IMR-90 (cell line): ENCODE results near the gene FBLN1. TPM values are rescaled to one million over a fixed set of nuclear protein-coding genes. Genes with fewer than 3 reads are reported as not detected.

Experiments
- ATAC-seq: fragments of 200-7000 bp; cut with Tn5 transposase; 2 replicates; pipeline ENCODE4 v1.9.1; 2020; ENCODE audit warnings: low read depth, mild to moderate bottlenecking, moderate library complexity
- BruUV-seq: library from RNA; stranded (reverse); fragments of 400-500 nt; replicated peaks from 2 replicates; lab custom pipeline; 2021; lab: Mats Ljungman, UMichigan
- CTCF ChIA-PET: fragments of 300-600 bp; formaldehyde crosslinking; extraction: SDS; loops from one replicate; lab custom pipeline; 2021; ENCODE audit warnings: antibody characterized with exemption; lab: Yijun Ruan, JAX
- POLR2A ChIA-PET: fragments of 300-600 bp; sonication (Branson Sonifier 250); formaldehyde crosslinking; loops from one replicate; lab custom pipeline; 2022; ENCODE audit warnings: antibody characterized with exemption; ENCODE audit not compliant: unreplicated experiment; lab: Charles Lee
- DNase-seq: peaks from one replicate; pipeline ENCODE4 v3.0.0; 2013
- H2AFZ ChIP-seq: replicated peaks from 2 replicates; pipeline ENCODE3; 2013; ENCODE audit warnings: low read length, mild to moderate bottlenecking; ENCODE audit not compliant: poor library complexity
- H2AK5ac ChIP-seq: 2 replicates; pipeline ENCODE4 v1.6.1; 2013; ENCODE audit warnings: low read depth, low read length, inconsistent platforms
- H2AK9ac ChIP-seq: replicated peaks from 2 replicates; pipeline ENCODE3; 2013; ENCODE audit warnings: mild to moderate bottlenecking, low read depth, low read length, moderate library complexity; ENCODE audit not compliant: poor library complexity
- H2BK120ac ChIP-seq: 2 replicates; pipeline ENCODE4 v1.6.1; 2013; ENCODE audit warnings: low read depth, low read length, inconsistent platforms
- H2BK15ac ChIP-seq: 3 replicates; pipeline ENCODE4 v1.6.1; 2013; ENCODE audit warnings: low read depth, low read length, inconsistent platforms
- H2BK20ac ChIP-seq: 2 replicates; pipeline ENCODE4 v1.6.1; 2013; ENCODE audit warnings: low read depth, mild to moderate bottlenecking, inconsistent platforms, low read length, moderate library complexity
- H2BK5ac ChIP-seq: 2 replicates; pipeline ENCODE4 v1.6.1; 2013; ENCODE audit warnings: mild to moderate bottlenecking, low read depth, low read length, inconsistent platforms; ENCODE audit not compliant: poor library complexity, severe bottlenecking
- H3K14ac ChIP-seq: replicated peaks from 2 replicates; pipeline ENCODE4 v1.6.1; 2013; ENCODE audit warnings: low read depth, low read length, inconsistent platforms
- H3K18ac ChIP-seq: 2 replicates; pipeline ENCODE4 v1.6.1; 2013; ENCODE audit warnings: low read depth, low read length, control low read depth
- H3K23ac ChIP-seq: 2 replicates; pipeline ENCODE4 v1.6.1; 2013; ENCODE audit warnings: low read depth, low read length, inconsistent platforms
- H3K27ac ChIP-seq: 2 replicates; pipeline ENCODE4 v1.5.1; 2013; ENCODE audit warnings: mild to moderate bottlenecking, control low read depth, low read length; ENCODE audit not compliant: insufficient read depth
- H3K27me3 ChIP-seq: 2 replicates; pipeline ENCODE4 v1.6.1; 2013; ENCODE audit warnings: low read length; ENCODE audit not compliant: control insufficient read depth, insufficient read depth
- H3K36me3 ChIP-seq: 2 replicates; pipeline ENCODE4 v1.6.1; 2013; ENCODE audit warnings: low read length, mixed read lengths; ENCODE audit not compliant: control insufficient read depth, insufficient read depth
- H3K4ac ChIP-seq: 2 replicates; pipeline ENCODE4 v1.6.1; 2013; ENCODE audit warnings: low read depth, low read length, inconsistent platforms
- H3K4me1 ChIP-seq: 2 replicates; pipeline ENCODE4 v1.6.1; 2013; ENCODE audit warnings: low read length, mixed read lengths; ENCODE audit not compliant: control insufficient read depth, insufficient read depth
- H3K4me2 ChIP-seq: 2 replicates; pipeline ENCODE4 v1.6.1; 2013; ENCODE audit warnings: low read depth, mild to moderate bottlenecking, control low read depth, low read length, moderate library complexity
- H3K4me3 ChIP-seq: 2 replicates; pipeline ENCODE4 v1.5.1; 2013; ENCODE audit warnings: low read depth, mild to moderate bottlenecking, control low read depth, low read length, moderate library complexity; ENCODE audit not compliant: insufficient read depth
- H3K56ac ChIP-seq: 2 replicates; pipeline ENCODE4 v1.6.1; 2013; ENCODE audit warnings: low read length, inconsistent platforms; ENCODE audit not compliant: insufficient read depth; ENCODE audit errors: extremely low read depth
- H3K79me1 ChIP-seq, 2 experiments: 2 replicates each; pipeline ENCODE4 v1.6.1; 2013; ENCODE audit warnings: low read length in 2 of 2, inconsistent platforms in 1 of 2, low read depth in 1 of 2
- H3K9ac ChIP-seq: 2 replicates; pipeline ENCODE4 v1.6.1; 2013; ENCODE audit warnings: low read depth, low read length, control low read depth
- H3K9me1 ChIP-seq: 2 replicates; pipeline ENCODE4 v1.6.1; 2013; ENCODE audit warnings: low read length, inconsistent platforms; ENCODE audit not compliant: insufficient read depth
- H3K9me3 ChIP-seq: 2 replicates; pipeline ENCODE4 v1.6.1; 2013; ENCODE audit warnings: low read length; ENCODE audit not compliant: control insufficient read depth, insufficient read depth
- H4K20me1 ChIP-seq: 2 replicates; pipeline ENCODE4 v1.6.1; 2013; ENCODE audit warnings: low read length, inconsistent platforms; ENCODE audit not compliant: insufficient read depth
- H4K5ac ChIP-seq: 2 replicates; pipeline ENCODE4 v1.6.1; 2013; ENCODE audit warnings: mild to moderate bottlenecking, low read depth, low read length, control low read depth
- H4K8ac ChIP-seq, 2 experiments: 2 replicates each; pipeline ENCODE4 v1.6.1; 2013; ENCODE audit warnings: low read depth in 2 of 2, low read length in 2 of 2, control low read depth in 1 of 2, inconsistent platforms in 1 of 2
- H4K91ac ChIP-seq: 2 replicates; pipeline ENCODE4 v1.6.1; 2013; ENCODE audit warnings: low read depth, low read length, inconsistent platforms; ENCODE audit not compliant: insufficient read depth
- CEBPB ChIP-seq: IDR thresholded peaks from 2 replicates; pipeline ENCODE4 v1.6.1; 2012; ENCODE audit warnings: low read depth, low read length, improper control_type of control experiment
- CHD1 ChIP-seq: IDR thresholded peaks from 2 replicates; pipeline ENCODE4 v1.6.1; 2012; ENCODE audit warnings: low read depth, low read length, improper control_type of control experiment
- CTCF ChIP-seq: conservative IDR thresholded peaks from 2 replicates; pipeline ENCODE4 v1.5.1; 2012; ENCODE audit warnings: mild to moderate bottlenecking, low read depth, low read length, improper control_type of control experiment
- ELK1 ChIP-seq: fragments of 150-350 bp; IDR thresholded peaks from 2 replicates; pipeline ENCODE4 v1.6.1; 2016; ENCODE audit warnings: low read depth, mild to moderate bottlenecking, low read length, moderate library complexity, borderline replicate concordance
- MAFK ChIP-seq: IDR thresholded peaks from 2 replicates; pipeline ENCODE4 v1.6.1; 2012; ENCODE audit warnings: low read depth, low read length, improper control_type of control experiment
- MXI1 ChIP-seq: IDR thresholded peaks from 2 replicates; pipeline ENCODE4 v1.6.1; 2012; ENCODE audit warnings: low read depth, mild to moderate bottlenecking, low read length, moderate library complexity, borderline replicate concordance
- NFE2L2 ChIP-seq: fragments of 150-350 bp; IDR thresholded peaks from 2 replicates; pipeline ENCODE4 v1.6.1; 2016; ENCODE audit warnings: low read depth, mild to moderate bottlenecking, low read length
- POLR2A ChIP-seq: IDR thresholded peaks from 2 replicates; pipeline ENCODE4 v1.6.1; 2012; ENCODE audit warnings: mild to moderate bottlenecking, low read depth, low read length
- RAD21 ChIP-seq: IDR thresholded peaks from 2 replicates; pipeline ENCODE4 v1.6.1; 2012; ENCODE audit warnings: low read length, improper control_type of control experiment
- RCOR1 ChIP-seq: IDR thresholded peaks from 2 replicates; pipeline ENCODE4 v1.6.1; 2012; ENCODE audit warnings: mild to moderate bottlenecking, low read length, improper control_type of control experiment; ENCODE audit not compliant: insufficient replicate concordance
- RFX5 ChIP-seq: IDR thresholded peaks from 2 replicates; pipeline ENCODE4 v1.8.0; 2012; ENCODE audit warnings: low read depth, mild to moderate bottlenecking, low read length, moderate library complexity
- USF2 ChIP-seq: fragments of 150-350 bp; IDR thresholded peaks from 2 replicates; pipeline ENCODE4 v1.6.1; 2017; ENCODE audit warnings: mild to moderate bottlenecking, antibody characterized with exemption, low read length, low read depth
- WGBS, 2 experiments: methylation state at CpG; one replicate each; pipeline versions ENCODE4 v1.1.5 to v1.1.7; 2013; ENCODE audit warnings: missing lambda C conversion rate in 2 of 2; ENCODE audit not compliant: insufficient read length in 1 of 2; ENCODE audit errors: extremely low coverage in 2 of 2; 5-methylcytosine and 5-hydroxymethylcytosine counted together
- dilution Hi-C: fragments of 300-500 bp; cut with HindIII; formaldehyde crosslinking; loops from one replicate; pipeline ENCODE4 v1.14.3; 2018; ENCODE audit warnings: low sequenced_read_pairs; ENCODE audit not compliant: unreplicated experiment
- in situ Hi-C: fragments of 300-500 bp; cut with MboI; formaldehyde crosslinking; loops from 3 replicates; pipeline ENCODE4 v1.14.3; 2019; ENCODE audit warnings: low sequenced_read_pairs, inconsistent platforms, mixed read lengths
- intact Hi-C: fragments of 100-400 bp; cut with micrococcal nuclease; formaldehyde crosslinking; loops from 2 replicates; pipeline ENCODE4 v1.10.0; 2022
- polyA plus RNA-seq, 3 experiments: library from polyadenylated mRNA; depleted of rRNA; stranded (reverse); fragments of >200 nt; gene quantifications; 2 replicates each; pipeline ENCODE4 v1.2.3, GENCODE V29; 2012; ENCODE audit warnings: low replicate concordance in 1 of 3
- total RNA-seq: library from RNA; depleted of rRNA; stranded (reverse); fragments of >200 nt; gene quantifications from 2 replicates; pipeline ENCODE4 v1.2.3, GENCODE V29; 2012

FBLN1 gene
- total and polyA plus RNA-seq, 2 of the 4 experiments (the other 2 are of a cell fraction), result 11.3 to 87.9 TPM

GRCh38 chr22:45640941-45641621 is 138.4 kb downstream of the FBLN1 start:
- intact Hi-C loops (no loop called here), dilution Hi-C loops (no loop called here), in situ Hi-C loops (loop anchor here (5.0 to 10.0 kb wide), 2 partner anchors 224 to 341 kb away; no protein-coding TSS in a partner anchor)
- Histone ChIP-seq H3K18ac (no peak overlapping the region), H3K4me2 (no peak overlapping the region), H3K36me3 (no peaks in the 10 kb centered on the region), H3K27ac (no peak overlapping the region), H3K9me1 (0 out of 2 replicates have a peak, but pooled peaks cover 5% of the 10 kb centered on the region), H3K14ac (no peak overlapping the region), H3K56ac (no peak overlapping the region), H2BK5ac (no peak overlapping the region), H3K4ac (no peak overlapping the region), H3K9ac (no peak overlapping the region), H2BK120ac (no peak overlapping the region), H2AK9ac (no peak overlapping the region), H3K4me3 (no peak overlapping the region), H3K23ac (no peak overlapping the region), H2BK20ac (no peak overlapping the region), H4K8ac (no peak overlapping the region), H3K79me1 (no peaks in the 10 kb centered on the region), H2AFZ (no peak overlapping the region), H4K91ac (no peak overlapping the region), H3K9me3 (no peaks in the 10 kb centered on the region), H2AK5ac (no peak overlapping the region), H2BK15ac (no peak overlapping the region), H3K27me3 (peaks cover 38% of the 10 kb centered on the region), H3K4me1 (peaks cover 2% of the 10 kb centered on the region; the same call in 1 of the 2 replicates), H4K5ac (no peak overlapping the region), H4K20me1 (no peaks in the 10 kb centered on the region)
- no peak for ATAC-seq
- ChIA-PET CTCF (no interaction called here), POLR2A (no interaction called here)
- 83% methylated on average over 12 of the region's 24 CpGs; no CpG with 5 or more reads in 1 of the 2 experiments for WGBS, 2 experiments
- BruUV-seq, result no TSS peak
- no peak for TF ChIP-seq CEBPB
- TF ChIP-seq POLR2A, result no peak
- TF ChIP-seq MAFK, result no peak
- TF ChIP-seq MXI1, result no peak
- no peak for TF ChIP-seq ELK1
- no peak for TF ChIP-seq RAD21
- no peak for TF ChIP-seq NFE2L2
- TF ChIP-seq CTCF, result no peak
- TF ChIP-seq USF2, result no peak
- TF ChIP-seq RFX5, result no peak
- no peak for TF ChIP-seq CHD1
- no peak for TF ChIP-seq RCOR1
- DNase-seq, result no peak
